ENCODE measurements around the gene FBXW12. TPM values are rescaled to one million over a fixed set of nuclear protein-coding genes. Genes with fewer than 3 reads are reported as not detected.
"Not testable (repeated sequence)": the region's sequence is repeated elsewhere in the genome, so short reads cannot be mapped to it uniquely, and the experiment has no call there.

The FBXW12 gene
- polyA plus RNA-seq, 12 donors: 0.11 to 0.39 (median 0.15) TPM; not detected in 5

DNA sequence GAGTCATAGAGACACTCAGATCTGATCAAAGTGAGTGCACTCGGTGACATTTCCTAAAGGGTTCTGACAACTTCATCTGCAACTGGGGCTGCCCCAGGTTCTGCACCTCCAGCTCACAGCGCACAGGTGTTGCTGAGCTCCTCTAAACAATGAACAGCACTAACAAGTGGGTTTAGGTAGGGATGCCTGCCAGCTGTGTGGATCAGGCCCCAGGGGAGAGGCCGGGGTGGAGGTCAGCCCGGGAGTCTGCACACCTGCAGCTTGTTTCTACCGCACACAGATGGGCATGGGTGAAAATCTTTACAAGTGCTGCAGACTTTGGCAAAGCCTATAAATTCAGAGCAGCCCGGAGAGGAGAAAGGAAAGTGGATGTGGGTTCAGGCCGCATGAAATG lies 355 bp downstream of the FBXW12 start:
- no peak for DNase-seq

DNA sequence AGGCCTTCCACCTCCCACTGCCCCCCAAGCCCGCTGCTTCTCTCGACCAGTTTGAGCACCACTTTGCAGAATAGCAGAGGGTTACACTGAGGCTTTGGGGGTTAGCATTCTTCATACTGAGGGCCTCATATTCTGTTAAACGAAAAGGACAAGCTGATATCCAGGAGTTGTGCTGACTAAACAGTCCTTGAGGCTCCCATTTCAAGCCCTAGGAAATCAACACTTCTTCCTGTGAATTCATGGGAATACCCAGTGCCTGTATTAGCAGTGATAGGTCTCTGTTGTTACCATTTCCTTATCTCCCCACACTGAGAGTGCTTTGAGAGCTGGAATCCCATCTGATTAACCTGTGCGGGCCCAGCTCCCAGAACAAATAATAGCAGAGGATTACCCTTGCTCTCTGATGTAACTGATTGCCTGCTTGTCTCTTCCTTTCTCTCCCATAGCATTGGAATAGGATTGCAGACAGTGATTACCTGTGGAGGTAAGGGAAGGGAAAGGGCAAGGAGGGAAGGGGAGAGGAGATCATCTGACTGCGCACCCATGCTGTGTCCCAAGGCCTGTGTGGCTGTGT lies 930 bp downstream of the FBXW12 start:
- no peak for DNase-seq

- DNase-seq: no peak
These were observed 15.6 kb downstream of the FBXW12 start for GRCh38 chr3:48387634-48388033.

DNA sequence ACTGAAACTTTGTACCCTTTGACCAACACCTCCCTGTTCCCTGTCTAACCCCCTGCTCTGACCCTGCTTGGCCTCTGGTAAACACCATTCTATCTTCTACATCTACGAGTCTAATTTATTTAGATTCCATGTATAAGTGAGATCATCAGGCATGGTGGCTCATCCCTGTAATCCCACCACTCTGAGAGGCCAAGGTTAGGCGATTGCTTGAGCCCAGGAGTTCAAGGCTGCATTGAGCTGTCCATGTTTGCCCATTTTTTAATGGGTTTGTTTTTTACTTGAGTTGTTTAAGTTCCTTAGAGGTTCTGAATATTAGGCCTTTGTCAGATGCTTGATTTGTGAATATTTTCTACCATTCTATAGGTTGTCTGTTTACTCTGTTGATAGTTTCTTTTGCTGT lies 16.9 kb downstream of the FBXW12 start:
- DNase-seq: no peak

- no peak for DNase-seq
These were observed 22.4 kb downstream of the FBXW12 start for GRCh38 chr3:48394391-48394790.

DNA sequence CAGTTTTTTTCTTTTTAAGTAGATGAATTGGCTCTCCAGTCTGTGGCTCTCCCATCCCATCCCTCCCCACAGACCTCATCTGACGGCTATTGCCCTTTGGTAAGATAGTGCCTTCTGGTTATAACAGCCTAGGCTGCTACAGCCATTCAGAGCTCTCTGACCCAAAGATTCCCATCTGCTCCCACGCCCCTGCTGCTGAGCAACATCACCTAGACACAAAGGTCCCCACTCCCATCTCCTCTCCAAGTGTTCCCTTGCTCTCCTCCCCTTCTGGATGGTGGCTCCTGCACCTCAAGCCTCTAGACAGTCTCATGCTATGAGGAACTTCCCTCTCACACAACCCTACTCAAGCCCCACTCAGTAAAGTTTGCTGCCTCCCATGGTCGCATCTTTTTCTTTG lies 23.7 kb downstream of the FBXW12 start:
- DNase-seq: no peak

GRCh38 chr3:48397767-48398681 lies 26.0 kb downstream of the FBXW12 start:
- DNase-seq: no peak

DNA sequence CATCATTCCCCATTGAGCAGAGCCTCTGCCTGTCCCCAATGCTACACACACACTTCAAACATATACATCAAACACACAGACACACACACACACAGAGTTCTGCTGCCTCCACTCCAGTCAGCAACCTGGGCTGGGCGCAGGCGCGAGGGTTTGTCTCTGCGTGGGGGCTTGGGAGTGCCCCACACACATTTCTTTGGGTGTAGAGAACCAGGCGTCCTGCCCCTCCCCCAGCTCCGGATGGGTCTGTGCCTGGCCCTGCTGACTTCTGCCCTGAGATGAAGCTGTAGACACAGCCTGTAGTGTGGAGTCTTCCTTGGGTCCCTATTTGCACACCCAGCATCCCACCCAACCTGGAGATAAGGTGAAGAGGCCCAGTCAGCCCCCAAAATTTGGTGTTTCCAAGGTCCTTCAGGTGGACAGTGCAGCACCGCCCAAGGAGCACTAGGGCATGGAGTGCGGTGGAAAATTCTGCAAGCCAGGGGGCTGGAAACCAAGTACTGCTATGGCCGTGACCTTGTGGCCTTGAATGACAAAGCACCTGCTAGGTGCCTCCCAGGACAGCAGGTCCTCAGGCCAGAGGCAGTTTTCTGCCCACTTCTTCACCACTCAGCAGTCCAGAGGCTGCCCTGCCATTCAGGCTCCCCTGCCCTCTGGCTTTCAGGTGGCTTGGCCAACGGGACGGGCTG lies 26.8 kb downstream of the FBXW12 start:
- DNase-seq: no peak

DNA sequence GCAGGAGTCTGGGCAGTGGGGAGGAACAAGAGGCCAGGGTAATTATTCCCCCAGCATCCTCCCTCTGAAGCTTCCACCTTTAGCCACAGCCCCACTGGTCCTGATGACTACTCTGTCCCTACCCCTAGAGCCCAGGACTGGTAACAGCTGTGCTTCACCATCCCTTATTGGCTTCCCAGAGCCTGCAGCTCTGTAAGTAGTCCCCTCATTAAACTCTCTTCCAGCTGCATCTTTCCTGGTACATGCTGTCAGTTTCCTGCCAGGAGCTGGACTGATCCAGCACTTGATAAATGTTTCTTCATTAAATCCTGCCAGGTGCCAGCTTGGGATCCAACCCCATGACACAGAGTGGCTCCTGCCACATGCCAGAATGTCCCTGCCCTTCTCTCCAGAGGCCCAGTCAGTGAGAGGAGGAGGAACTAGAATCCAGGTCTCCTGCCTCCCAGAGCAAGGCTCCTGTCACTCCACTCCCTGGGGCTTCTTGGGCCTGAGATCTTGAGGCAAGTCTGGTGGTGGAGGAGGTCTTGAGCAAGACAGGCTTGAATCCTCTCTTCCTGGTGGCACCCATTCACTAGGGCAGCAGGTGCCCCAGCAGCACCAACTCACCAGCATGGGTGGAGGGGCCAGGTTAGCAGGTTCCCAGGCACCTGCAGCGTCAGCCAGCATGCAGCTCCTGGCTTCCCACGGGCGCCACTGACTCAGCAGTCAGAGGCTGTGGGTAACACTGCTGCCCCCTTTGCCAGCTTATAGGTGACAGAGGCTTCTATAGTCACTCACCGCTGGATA lies 27.6 kb downstream of the FBXW12 start:
- no peak for DNase-seq

DNA sequence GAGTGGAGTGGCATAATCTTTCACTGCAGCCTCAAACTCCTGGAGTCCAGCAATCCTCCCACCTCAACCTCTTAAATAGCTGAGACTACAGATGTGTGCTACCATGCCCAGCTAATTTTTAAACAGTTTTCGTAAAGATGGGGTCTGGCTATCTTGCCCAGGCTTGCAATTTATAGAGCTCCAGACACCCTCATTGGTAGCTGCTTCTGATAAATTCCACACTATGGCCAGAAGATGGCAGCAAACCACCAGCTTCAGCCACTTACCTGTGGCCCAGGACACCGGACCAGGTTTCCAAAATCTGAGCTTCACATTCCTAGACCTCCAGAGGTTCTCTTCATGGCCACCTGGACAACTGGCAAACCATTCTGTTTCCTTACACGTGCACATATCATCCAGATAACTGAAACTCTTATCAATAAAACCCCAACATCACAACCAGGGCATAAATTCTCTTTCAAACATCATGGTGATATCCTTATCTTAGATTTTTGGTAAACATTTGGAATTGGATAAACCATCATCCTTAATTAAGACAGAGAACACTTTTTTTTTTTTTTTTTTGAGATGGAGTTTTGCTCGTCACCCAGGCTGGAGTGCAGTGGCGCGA lies 28.9 kb downstream of the FBXW12 start:
- DNase-seq: peak; percentile 41

DNA sequence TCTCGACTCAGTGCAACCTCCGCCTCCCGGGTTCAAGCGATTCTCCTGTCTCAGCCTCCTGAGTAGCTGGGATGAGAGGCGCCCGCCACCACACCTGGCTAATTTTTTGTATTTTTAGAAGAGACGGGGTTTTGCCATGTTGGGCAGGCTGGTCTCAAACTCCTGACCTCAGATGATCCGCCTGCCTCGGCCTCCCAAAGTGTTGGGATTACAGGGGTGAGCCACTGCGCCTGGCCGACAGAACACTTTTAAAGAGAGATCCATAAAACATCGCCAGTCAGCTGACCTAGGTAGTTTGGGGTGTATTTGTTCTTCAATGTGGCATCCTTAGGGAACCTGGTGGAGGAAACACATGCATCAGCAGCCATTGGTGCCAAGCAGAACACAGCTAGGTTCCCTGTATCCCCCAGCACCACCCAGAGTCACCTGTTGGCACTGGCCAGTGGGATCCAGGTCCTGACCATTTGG lies 29.4 kb downstream of the FBXW12 start:
- DNase-seq: not testable (repeated sequence)

- DNase-seq: peak; percentile 27
These were observed 30.3 kb downstream of the FBXW12 start for GRCh38 chr3:48402281-48402732.

GRCh38 chr3:48402907-48403306 lies 30.9 kb downstream of the FBXW12 start:
- DNase-seq: no peak

DNA sequence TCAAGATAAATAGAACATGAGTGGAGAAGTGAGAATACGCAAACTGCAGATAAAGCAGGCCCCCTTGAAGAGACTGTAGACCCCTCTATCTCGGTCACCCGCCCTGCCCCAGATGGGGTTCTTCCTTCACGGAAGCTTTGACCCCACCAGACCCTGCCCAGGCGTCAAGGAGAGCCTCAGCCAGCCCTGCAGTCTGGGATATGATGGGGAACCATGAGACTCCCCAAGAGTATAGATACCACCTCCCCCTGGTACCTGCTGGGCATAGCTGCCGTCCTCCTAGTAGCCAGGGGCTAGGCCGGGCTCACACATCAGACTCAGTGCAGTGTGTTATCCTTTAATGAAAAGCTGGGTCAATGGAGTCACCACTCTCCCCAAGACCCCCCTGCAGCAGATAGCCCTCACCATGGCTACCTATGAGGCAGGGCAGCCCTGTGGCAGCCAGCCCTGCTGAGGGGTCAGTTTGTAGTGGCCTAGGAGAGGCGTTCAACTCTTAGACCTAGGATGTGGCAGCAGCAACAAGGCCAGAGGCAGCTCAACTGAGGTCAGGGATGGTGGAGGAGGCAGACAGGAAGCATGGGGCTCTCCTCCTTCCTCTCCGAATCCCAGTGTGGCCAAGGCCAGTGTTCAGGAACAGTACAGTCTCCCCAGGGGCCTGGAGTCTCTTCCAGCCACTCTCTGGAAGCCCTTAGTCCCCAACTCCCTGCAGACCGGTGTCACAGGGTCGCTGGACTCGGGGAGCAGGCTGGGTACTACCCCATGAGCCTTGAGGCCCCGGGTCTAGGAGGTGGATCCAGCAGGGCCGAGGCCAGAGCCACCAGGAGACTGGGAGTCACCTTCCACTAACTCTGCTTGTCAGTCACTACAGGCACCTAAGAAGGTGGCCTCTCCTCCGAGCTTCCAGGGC lies 31.8 kb downstream of the FBXW12 start:
- no peak for DNase-seq

DNA sequence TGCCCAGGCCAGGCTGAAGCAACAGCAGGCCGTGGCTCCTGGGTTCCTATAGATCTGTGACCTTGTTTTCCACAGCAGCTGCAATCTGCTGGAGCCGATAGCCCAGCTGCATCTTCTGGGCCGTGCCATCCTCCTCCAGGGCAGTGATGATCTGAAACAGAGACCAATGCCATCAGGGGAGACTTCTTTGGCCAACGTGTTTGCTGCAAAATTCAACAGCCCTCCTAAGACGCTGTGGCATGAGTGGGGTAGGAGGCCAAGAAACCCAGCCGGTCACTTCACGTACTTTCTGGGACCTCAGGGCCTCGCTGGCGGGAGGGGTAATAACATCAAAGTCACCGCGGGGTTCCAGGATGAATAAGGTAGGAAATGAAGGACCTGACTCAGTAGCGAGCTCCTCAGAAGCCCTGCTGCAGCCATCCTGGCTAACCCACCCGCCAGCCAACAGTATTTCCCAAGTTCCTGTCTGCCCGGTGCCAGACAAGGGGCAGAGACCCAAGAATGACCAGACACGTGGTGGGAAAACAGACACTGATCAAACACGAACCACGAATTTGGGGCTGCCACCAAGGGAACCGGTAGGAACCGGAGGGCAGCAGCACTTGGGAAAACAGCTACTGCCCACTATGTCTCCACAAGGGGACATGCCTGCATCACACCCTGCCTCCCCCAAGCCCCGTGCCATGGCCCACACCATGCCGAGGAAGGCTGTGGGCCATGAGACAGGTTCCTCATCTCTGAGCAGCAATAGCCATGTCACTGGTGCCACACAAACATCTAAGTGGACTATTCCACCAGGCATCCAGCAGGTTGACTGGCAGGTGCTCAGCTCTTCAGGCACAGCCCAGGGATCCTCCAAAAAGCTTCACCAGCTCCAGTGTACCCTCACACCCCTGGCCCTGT lies 32.7 kb downstream of the FBXW12 start:
- no peak for DNase-seq

DNA sequence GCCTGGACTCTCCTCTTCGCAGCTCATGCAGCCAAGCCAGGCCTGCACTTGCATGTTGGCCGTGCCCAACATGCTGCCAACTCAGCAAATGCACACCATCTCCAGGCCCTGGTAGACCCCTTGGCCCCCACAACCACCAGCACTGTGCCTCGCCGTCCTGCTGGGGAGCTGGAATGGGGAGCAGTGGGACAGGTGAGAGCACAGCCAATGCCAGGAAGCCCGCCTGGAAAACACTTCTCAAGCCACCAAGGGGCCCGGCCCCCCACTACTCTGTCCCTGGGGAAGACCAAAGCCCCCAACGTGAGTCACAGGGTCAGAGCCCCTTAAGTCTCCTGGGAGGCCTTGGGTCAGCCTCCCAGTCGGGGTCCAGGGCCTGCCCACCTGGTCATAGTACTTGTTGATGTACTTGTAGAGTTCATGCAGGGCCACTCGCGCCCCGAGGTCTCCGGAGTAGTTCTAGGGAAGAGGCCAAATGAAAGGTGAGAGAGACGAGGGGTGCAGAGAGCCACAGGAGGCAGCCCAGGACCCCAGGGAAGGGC lies 33.4 kb downstream of the FBXW12 start:
- DNase-seq: no peak

- no peak for DNase-seq
These were observed 34.0 kb downstream of the FBXW12 start for GRCh38 chr3:48405971-48406370.
